Measurements from ENCODE around the gene BTBD9.

The BTBD9 gene

GRCh38 chr6:38212116-38212515 lies 427.6 kb downstream of the BTBD9 start:
- DNase-seq (ENCODE audit: extremely low read depth, insufficient read length), result no peak
- Histone ChIP-seq H3K27me3 (replicated peaks; ENCODE audit: control insufficient read depth, insufficient read depth, low read length) (no peaks in the 10 kb centered on the region), H3K4me3 (replicated peaks; ENCODE audit: low read depth, low read length) (no peak overlapping the region), H3K36me3 (ENCODE audit: control insufficient read depth, insufficient read depth, low read length) (no peaks in the 10 kb centered on the region)
- TF ChIP-seq, protein P1, sequence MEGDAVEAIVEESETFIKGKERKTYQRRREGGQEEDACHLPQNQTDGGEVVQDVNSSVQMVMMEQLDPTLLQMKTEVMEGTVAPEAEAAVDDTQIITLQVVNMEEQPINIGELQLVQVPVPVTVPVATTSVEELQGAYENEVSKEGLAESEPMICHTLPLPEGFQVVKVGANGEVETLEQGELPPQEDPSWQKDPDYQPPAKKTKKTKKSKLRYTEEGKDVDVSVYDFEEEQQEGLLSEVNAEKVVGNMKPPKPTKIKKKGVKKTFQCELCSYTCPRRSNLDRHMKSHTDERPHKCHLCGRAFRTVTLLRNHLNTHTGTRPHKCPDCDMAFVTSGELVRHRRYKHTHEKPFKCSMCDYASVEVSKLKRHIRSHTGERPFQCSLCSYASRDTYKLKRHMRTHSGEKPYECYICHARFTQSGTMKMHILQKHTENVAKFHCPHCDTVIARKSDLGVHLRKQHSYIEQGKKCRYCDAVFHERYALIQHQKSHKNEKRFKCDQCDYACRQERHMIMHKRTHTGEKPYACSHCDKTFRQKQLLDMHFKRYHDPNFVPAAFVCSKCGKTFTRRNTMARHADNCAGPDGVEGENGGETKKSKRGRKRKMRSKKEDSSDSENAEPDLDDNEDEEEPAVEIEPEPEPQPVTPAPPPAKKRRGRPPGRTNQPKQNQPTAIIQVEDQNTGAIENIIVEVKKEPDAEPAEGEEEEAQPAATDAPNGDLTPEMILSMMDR (IDR thresholded peaks at IDR 0.05; ENCODE audit: insufficient read depth, low read length, poor library complexity, severe bottlenecking), result no peak

GRCh38 chr6:38209371-38210260 lies 430.1 kb downstream of the BTBD9 start:
- TF ChIP-seq, protein P1 (IDR thresholded peaks at IDR 0.05; ENCODE audit: insufficient read depth, low read length, poor library complexity, severe bottlenecking), result no peak
- no peaks in the 10 kb centered on the region for H3K36me3 ChIP-seq (ENCODE audit: control insufficient read depth, insufficient read depth, low read length)
- no peak overlapping the region for H3K4me3 ChIP-seq (replicated peaks; ENCODE audit: low read depth, low read length)
- no peak for DNase-seq (ENCODE audit: extremely low read depth, insufficient read length)
- H3K27me3 ChIP-seq (replicated peaks; ENCODE audit: control insufficient read depth, insufficient read depth, low read length), result no peaks in the 10 kb centered on the region

DNA sequence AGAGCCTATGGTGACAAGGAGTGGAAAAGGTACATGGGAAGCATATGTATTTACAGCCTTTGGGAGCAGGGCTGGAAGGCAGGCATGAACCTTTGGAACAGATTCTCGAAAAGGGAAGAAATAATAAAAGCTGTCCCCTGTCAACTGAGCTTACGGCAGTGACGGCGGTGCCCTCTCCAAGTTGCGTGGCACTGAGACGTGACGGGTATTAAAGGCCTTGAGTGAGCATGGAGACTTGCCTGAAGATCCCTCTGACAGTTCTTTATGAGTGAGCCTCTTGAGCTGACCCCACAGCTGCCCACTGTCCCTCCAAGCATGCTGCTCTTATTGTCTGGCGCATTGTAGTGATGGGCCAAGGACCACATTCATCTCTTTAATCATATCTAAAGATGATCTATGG lies 431.7 kb downstream of the BTBD9 start:
- no peak for DNase-seq (ENCODE audit: extremely low read depth, insufficient read length)
- TF ChIP-seq, protein P1 (IDR thresholded peaks at IDR 0.05; ENCODE audit: insufficient read depth, low read length, poor library complexity, severe bottlenecking), result no peak
- no peaks in the 10 kb centered on the region for H3K36me3 ChIP-seq (ENCODE audit: control insufficient read depth, insufficient read depth, low read length)
- no peak overlapping the region for H3K4me3 ChIP-seq (replicated peaks; ENCODE audit: low read depth, low read length)
- H3K27me3 ChIP-seq (replicated peaks; ENCODE audit: control insufficient read depth, insufficient read depth, low read length), result no peaks in the 10 kb centered on the region

DNA sequence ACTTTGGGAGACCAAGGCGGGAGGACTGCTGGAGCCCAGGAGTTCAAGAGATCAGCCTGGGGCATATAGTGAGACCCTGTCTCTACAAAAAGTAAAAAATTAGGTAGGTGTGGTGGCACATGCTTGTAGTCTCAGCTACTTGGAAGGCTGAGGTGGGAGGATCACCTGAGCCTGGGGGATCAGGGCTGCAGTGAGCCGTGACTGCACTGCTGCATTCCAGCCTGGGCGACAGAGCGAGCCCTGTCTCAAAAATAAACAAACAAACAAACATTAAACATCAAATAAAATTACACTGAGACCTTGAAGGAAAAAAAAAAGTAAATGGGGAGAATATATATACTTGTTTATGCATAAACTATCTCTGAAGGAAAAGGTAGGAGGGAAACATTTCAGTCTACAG lies 432.4 kb downstream of the BTBD9 start:
- TF ChIP-seq, protein P1 (IDR thresholded peaks at IDR 0.05; ENCODE audit: insufficient read depth, low read length, poor library complexity, severe bottlenecking), result no peak
- H3K27me3 ChIP-seq (replicated peaks; ENCODE audit: control insufficient read depth, insufficient read depth, low read length), result no peaks in the 10 kb centered on the region
- no peak for DNase-seq (ENCODE audit: extremely low read depth, insufficient read length)

DNA sequence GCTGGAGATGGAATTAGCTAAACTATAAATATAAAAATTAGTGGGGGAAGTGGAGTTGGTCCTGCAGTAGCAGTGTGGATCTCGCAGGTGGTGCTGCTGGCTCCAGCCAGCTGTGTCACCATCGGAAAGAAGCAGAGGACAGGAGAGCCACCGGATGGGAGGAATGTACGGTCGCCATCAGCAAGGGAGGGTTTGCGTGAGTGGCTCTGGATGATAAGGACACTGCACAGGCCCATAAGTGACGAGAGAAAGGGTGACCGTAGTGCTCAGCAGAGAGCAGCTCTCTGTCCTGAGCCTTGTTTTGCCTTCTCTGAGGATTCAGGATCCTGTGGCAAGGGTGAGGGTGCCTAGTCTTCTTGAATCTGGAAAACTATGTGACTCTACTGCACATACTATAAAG lies 441.5 kb downstream of the BTBD9 start:
- no peaks in the 10 kb centered on the region for H3K27me3 ChIP-seq (replicated peaks; ENCODE audit: control insufficient read depth, insufficient read depth, low read length)
- H3K36me3 ChIP-seq (ENCODE audit: control insufficient read depth, insufficient read depth, low read length), result no peaks in the 10 kb centered on the region
- H3K4me3 ChIP-seq (replicated peaks; ENCODE audit: low read depth, low read length), result no peak overlapping the region
- TF ChIP-seq, protein P1 (IDR thresholded peaks at IDR 0.05; ENCODE audit: insufficient read depth, low read length, poor library complexity, severe bottlenecking), result no peak
- no peak for DNase-seq (ENCODE audit: extremely low read depth, insufficient read length)

More for the DNA sequence above, 432.4 kb downstream of the BTBD9 start:
- Histone ChIP-seq H3K4me3 (replicated peaks; ENCODE audit: low read depth, low read length) (no peak overlapping the region), H3K36me3 (ENCODE audit: control insufficient read depth, insufficient read depth, low read length) (no peaks in the 10 kb centered on the region)

Data from GM06990 (cell line).